Peyer's patch (tissue), 4 donors: ENCODE results near the gene CHAF1A. TPM values are rescaled to one million over a fixed set of nuclear protein-coding genes. Genes with fewer than 3 reads are reported as not detected.

Source experiments
- DNase-seq, 3 donors: peaks; one replicate each; pipeline ENCODE4 v3.0.0-alpha.2; 2017 to 2019
- H3K27ac ChIP-seq, 4 donors: fragments of 200-600 bp; sonication (generic); one replicate each; pipeline ENCODE4 v1.5.1; 2016 to 2019
- H3K27me3 ChIP-seq, 2 donors: fragments of 200-600 bp; sonication (generic); one replicate each; pipeline ENCODE4 v1.5.1; 2019
- H3K36me3 ChIP-seq, 3 donors: fragments of 200-600 bp; sonication (generic); one replicate each; pipeline ENCODE4 v1.5.1; 2016 to 2019
- H3K4me1 ChIP-seq, 4 donors: fragments of 200-600 bp; sonication (generic); one replicate each; pipeline ENCODE4 v1.5.1; 2016 to 2019
- H3K4me3 ChIP-seq, 4 donors: fragments of 200-600 bp; sonication (generic); 1 replicate in 3 of 4; 2 replicates in 1 of 4; pipeline ENCODE4 v1.5.1; 2016 to 2019; ENCODE audit warnings: mild to moderate bottlenecking in 1 of 4
- H3K9me3 ChIP-seq, 4 donors: fragments of 200-600 bp; sonication (generic); one replicate each; pipeline ENCODE4 v1.5.1; 2016 to 2019; ENCODE audit warnings: mild to moderate bottlenecking in 1 of 4
- POLR2A ChIP-seq, 2 donors: fragments of 450-650 bp; IDR thresholded peaks; one replicate each; pipeline ENCODE4 v1.5.1; 2017; ENCODE audit warnings: antibody characterized with exemption in 2 of 2, mild to moderate bottlenecking in 2 of 2, moderate library complexity in 2 of 2
- total RNA-seq, 4 donors: library from RNA; depleted of rRNA; stranded (reverse); fragments of >200 nt; gene quantifications; one replicate each; pipeline ENCODE4 v1.1.0, GENCODE V29; 2016
- TF ChIP-seq, protein P1 (sequence below), 6 experiments: fragments of 450-650 bp in 4 of 6; fragments of 200-600 bp in 2 of 6; sonication (generic) in 1 of 6; IDR thresholded peaks; one replicate each; pipeline ENCODE4 v1.5.1; 2017 to 2019; ENCODE audit warnings: antibody characterized with exemption in 6 of 6, mild to moderate bottlenecking in 3 of 6, moderate library complexity in 1 of 6

The CHAF1A gene
- total RNA-seq, 4 donors from 2014 or later, result 7.5 to 66.8 (median 14.4) TPM

DNA sequence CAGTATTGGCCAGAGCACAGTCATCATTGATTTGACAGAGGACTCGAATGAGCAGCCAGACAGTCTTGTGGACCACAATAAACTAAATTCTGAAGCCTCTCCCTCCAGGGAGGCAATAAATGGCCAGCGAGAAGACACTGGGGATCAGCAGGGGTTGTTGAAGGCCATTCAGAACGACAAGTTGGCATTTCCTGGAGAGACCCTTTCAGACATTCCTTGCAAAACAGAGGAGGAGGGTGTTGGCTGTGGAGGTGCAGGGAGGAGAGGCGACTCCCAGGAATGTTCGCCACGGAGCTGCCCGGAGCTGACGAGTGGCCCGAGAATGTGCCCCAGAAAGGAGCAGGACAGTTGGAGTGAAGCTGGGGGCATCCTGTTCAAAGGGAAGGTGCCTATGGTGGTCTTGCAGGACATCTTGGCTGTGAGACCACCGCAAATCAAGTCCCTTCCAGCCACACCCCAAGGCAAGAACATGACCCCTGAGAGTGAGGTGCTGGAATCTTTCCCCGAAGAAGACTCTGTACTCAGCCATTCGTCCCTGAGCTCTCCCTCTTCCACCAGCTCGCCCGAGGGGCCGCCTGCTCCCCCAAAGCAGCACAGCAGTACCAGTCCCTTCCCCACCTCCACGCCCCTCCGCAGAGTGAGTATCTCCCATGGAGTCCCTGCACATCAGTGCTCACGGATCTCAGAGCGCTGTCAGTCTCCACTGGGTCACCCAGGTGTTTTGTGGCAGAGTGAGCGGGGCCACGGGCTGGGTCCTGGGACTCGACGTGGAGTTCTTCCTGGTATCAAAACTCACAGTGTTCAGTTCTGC is 6.9 kb downstream of the CHAF1A start:
- DNase-seq, result no peak
- Histone ChIP-seq H3K36me3 (peaks cover 0 to 4% (median 0%) of the 10 kb centered on the region in 3 donors), H3K27me3 (no peaks in the 10 kb centered on the region), H3K9me3 (no peaks in the 10 kb centered on the region), H3K4me1 (no peaks in the 10 kb centered on the region), H3K4me3 (no peak overlapping the region), H3K27ac (no peak overlapping the region)
- TF ChIP-seq, protein P1, sequence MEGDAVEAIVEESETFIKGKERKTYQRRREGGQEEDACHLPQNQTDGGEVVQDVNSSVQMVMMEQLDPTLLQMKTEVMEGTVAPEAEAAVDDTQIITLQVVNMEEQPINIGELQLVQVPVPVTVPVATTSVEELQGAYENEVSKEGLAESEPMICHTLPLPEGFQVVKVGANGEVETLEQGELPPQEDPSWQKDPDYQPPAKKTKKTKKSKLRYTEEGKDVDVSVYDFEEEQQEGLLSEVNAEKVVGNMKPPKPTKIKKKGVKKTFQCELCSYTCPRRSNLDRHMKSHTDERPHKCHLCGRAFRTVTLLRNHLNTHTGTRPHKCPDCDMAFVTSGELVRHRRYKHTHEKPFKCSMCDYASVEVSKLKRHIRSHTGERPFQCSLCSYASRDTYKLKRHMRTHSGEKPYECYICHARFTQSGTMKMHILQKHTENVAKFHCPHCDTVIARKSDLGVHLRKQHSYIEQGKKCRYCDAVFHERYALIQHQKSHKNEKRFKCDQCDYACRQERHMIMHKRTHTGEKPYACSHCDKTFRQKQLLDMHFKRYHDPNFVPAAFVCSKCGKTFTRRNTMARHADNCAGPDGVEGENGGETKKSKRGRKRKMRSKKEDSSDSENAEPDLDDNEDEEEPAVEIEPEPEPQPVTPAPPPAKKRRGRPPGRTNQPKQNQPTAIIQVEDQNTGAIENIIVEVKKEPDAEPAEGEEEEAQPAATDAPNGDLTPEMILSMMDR (IDR thresholded peaks at IDR 0.05), result no peak
- TF ChIP-seq POLR2A (IDR thresholded peaks at IDR 0.05), result no peak

DNA sequence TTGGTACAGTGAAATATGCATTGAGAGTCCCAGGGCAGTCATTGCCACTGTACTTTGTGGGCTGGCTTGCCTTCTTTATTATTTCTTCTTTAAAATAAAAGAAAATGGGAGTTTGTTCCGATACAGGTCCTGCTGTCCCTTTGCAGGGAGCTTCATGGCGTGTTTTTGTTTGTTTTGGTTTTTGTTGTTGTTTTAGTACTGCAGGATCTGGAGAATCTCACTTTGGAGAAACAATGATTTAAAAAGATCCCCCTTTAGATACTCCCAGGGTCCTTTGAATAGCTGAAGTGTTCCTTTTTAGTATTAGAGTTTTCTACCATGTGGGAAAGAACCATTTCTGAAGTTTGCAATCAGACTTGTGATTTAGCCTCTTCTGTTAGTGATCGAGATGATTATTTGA is 11.1 kb downstream of the CHAF1A start:
- Histone ChIP-seq H3K36me3 (peaks cover 0 to 4% (median 0%) of the 10 kb centered on the region in 3 donors), H3K27ac (no peak overlapping the region), H3K27me3 (no peaks in the 10 kb centered on the region), H3K9me3 (no peaks in the 10 kb centered on the region), H3K4me3 (no peak overlapping the region), H3K4me1 (no peaks in the 10 kb centered on the region)
- no peak for TF ChIP-seq POLR2A (IDR thresholded peaks at IDR 0.05)
- TF ChIP-seq, protein P1 (IDR thresholded peaks at IDR 0.05), result no peak
- DNase-seq, result no peak

DNA sequence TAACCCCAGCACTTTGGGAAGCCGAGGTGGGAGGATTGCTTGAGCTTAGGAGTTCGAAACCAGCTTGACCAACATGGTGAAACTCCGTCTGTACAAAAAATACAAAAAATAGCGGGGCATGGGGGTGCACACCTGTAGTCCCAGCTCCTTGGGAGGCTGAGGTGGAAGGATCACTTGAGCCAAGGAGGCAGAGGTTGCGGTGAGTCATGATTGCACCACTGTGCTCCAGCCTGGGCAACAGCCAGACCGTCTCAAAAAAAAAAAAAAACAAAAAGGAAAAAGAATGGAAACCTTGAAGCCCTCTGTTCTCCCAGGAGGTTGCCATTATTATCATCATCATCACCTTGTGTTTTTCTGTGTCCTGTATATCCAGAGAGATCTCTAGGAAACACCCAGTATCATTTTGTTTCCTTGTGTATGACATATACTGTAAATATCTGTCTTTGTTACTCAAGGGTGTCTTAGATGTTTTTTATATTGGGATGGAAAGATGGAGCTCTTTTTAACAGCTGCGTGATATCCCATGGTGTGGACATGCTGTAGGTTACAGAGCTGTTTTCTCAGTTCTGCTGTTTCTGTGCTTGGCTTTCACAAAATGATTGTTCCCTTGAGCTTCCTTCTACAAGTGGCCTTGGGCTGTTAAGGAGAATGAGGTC is 11.8 kb downstream of the CHAF1A start:
- H3K27me3 ChIP-seq, result no peaks in the 10 kb centered on the region
- TF ChIP-seq, protein P1 (IDR thresholded peaks at IDR 0.05), result no peak
- TF ChIP-seq POLR2A (IDR thresholded peaks at IDR 0.05), result no peak
- no peak overlapping the region for H3K27ac ChIP-seq
- no peaks in the 10 kb centered on the region for H3K4me1 ChIP-seq
- DNase-seq, result no peak
- no peak overlapping the region for H3K4me3 ChIP-seq
- peaks cover 0 to 4% (median 0%) of the 10 kb centered on the region in 3 donors for H3K36me3 ChIP-seq
- H3K9me3 ChIP-seq, result no peaks in the 10 kb centered on the region

DNA sequence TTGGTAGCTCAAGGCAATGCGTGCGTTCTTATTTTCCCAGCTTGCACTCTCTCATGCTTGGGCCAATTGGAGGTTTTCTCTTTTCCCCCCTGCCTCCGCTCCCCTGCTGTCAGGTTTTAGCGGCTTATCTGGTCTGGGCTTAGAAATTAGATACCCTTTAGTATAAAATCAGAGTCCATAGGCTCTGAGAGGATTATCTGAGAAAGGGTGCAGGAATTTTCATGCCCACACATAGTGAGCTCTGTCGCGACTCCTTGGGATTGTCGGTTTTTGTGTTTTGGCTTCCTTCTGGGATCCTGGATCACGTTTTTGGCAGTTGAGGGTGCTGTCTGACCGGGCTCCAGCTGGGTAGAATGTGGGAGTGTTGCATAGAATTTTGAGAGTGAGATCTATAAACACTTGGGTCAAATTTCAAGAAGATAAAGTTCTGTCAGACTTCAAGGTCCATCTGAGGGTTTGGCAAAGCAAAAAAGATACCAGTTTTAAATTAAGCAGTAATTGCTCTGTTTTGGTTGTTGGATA is 12.4 kb downstream of the CHAF1A start:
- no peak overlapping the region for H3K4me3 ChIP-seq
- H3K36me3 ChIP-seq, result peaks cover 0 to 3% (median 0%) of the 10 kb centered on the region in 3 donors
- no peak for DNase-seq
- TF ChIP-seq POLR2A (IDR thresholded peaks at IDR 0.05), result no peak
- TF ChIP-seq, protein P1 (IDR thresholded peaks at IDR 0.05), result no peak
- H3K9me3 ChIP-seq, result no peaks in the 10 kb centered on the region
- H3K27me3 ChIP-seq, result no peaks in the 10 kb centered on the region
- no peak overlapping the region for H3K27ac ChIP-seq
- no peaks in the 10 kb centered on the region for H3K4me1 ChIP-seq

DNA sequence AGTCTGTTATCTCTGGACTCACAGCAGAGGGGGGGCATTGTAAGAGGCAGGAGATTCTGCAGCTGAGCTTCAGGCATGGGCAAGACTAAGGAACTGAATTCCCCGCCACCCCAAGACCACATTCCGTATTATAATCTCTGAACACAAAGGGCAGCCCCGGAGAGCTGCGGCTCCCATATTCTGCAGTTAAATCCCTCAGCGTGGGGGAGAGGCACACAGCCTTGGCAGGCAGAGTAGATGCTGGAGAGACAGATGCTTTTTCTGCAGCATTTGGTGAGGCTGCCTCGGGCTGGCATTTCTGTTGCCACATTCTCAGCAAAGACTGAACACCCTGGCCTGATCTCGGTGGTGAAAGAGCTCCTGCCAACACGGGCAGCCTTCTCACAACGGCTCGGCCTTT is 12.9 kb downstream of the CHAF1A start:
- Histone ChIP-seq H3K36me3 (no peaks in the 10 kb centered on the region), H3K4me3 (no peak overlapping the region), H3K9me3 (no peaks in the 10 kb centered on the region), H3K4me1 (no peaks in the 10 kb centered on the region), H3K27me3 (no peaks in the 10 kb centered on the region), H3K27ac (no peak overlapping the region)
- no peak for DNase-seq
- no peak for TF ChIP-seq POLR2A (IDR thresholded peaks at IDR 0.05)
- TF ChIP-seq, protein P1 (IDR thresholded peaks at IDR 0.05), result no peak
